Measurements from ENCODE around the gene BMPR1A.

GRCh38 chr10:86946213-86947155, 190.1 kb downstream of the BMPR1A start:
- TF ChIP-seq, protein P1, sequence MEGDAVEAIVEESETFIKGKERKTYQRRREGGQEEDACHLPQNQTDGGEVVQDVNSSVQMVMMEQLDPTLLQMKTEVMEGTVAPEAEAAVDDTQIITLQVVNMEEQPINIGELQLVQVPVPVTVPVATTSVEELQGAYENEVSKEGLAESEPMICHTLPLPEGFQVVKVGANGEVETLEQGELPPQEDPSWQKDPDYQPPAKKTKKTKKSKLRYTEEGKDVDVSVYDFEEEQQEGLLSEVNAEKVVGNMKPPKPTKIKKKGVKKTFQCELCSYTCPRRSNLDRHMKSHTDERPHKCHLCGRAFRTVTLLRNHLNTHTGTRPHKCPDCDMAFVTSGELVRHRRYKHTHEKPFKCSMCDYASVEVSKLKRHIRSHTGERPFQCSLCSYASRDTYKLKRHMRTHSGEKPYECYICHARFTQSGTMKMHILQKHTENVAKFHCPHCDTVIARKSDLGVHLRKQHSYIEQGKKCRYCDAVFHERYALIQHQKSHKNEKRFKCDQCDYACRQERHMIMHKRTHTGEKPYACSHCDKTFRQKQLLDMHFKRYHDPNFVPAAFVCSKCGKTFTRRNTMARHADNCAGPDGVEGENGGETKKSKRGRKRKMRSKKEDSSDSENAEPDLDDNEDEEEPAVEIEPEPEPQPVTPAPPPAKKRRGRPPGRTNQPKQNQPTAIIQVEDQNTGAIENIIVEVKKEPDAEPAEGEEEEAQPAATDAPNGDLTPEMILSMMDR (optimal IDR thresholded peaks at IDR 0.05 in 1 of 3, IDR thresholded peaks at IDR 0.05 in 1 of 3, conservative IDR thresholded peaks at IDR 0.05 in 1 of 3; ENCODE audit: extremely low read depth in 1 of 3, insufficient read depth in 2 of 3, low read length in 3 of 3), result no peak
- TF ChIP-seq EZH2 (IDR thresholded peaks at IDR 0.05; ENCODE audit: low read length), result no peak
